ENCODE data around the gene LPCAT2. TPM values are rescaled to one million over a fixed set of nuclear protein-coding genes. Genes with fewer than 3 reads are reported as not detected.

The LPCAT2 gene
- total RNA-seq, 6 donors from 2014 or later: 14.4 to 33.9 (median 26.9) TPM

DNA sequence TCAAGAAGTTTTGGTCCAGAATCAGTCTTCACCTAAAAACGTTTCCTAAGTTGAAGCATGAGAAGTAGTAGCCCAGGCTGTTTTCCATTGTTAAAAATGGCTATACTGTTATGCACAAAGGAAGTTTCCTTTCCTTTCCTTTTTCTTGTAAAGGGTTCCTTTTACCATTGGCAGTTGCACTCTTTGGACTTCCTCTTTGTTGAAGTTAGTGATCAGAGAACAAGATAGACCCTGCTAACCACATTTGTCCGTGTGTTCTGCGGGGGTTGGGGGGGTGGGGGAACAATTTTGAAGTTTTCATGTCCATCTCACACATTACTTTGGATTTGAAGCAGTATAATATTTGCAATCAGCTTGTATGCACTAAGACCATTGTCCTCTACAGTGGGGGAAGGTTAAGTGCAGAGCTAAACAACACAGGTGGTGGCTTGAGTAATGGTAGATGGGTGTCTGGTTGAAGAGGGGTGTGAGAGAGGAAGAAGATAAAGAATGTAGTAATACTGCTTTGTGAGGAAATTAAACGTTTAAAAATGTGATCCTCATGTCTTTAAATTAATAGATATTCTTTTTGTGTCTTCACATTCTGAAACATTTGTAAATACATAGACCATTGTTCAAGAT lies 1.4 kb downstream of the LPCAT2 start:
- Histone ChIP-seq H3K27me3 (no peaks in the 10 kb centered on the region), H3K9me3 (peaks cover 0 to 6% (median 2%) of the 10 kb centered on the region in 4 donors), H3K27ac (peak overlapping the region in 3 of 4 donors; percentile 33 to 89 (median 86)), H3K4me3 (peak overlapping the region in 2 of 4 donors; percentile 62 to 77), H3K4me1 (peaks cover 0 to 19% (median 5%) of the 10 kb centered on the region in 4 donors), H3K36me3 (peaks cover 0 to 9% (median 4%) of the 10 kb centered on the region in 4 donors)
- WGBS, 2 donors: 23 to 25% methylated on average over 4 of the region's 4 CpGs
- DNase-seq (no peak), ATAC-seq (ENCODE audit: low FRiP score in 2 of 2) (no peak)
- TF ChIP-seq, protein P1, sequence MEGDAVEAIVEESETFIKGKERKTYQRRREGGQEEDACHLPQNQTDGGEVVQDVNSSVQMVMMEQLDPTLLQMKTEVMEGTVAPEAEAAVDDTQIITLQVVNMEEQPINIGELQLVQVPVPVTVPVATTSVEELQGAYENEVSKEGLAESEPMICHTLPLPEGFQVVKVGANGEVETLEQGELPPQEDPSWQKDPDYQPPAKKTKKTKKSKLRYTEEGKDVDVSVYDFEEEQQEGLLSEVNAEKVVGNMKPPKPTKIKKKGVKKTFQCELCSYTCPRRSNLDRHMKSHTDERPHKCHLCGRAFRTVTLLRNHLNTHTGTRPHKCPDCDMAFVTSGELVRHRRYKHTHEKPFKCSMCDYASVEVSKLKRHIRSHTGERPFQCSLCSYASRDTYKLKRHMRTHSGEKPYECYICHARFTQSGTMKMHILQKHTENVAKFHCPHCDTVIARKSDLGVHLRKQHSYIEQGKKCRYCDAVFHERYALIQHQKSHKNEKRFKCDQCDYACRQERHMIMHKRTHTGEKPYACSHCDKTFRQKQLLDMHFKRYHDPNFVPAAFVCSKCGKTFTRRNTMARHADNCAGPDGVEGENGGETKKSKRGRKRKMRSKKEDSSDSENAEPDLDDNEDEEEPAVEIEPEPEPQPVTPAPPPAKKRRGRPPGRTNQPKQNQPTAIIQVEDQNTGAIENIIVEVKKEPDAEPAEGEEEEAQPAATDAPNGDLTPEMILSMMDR (IDR thresholded peaks at IDR 0.05): no peak
- TF ChIP-seq EP300 (IDR thresholded peaks at IDR 0.05) (no peak), POLR2A (IDR thresholded peaks at IDR 0.05) (no peak), POLR2AphosphoS5 (IDR thresholded peaks at IDR 0.05) (no peak)

DNA sequence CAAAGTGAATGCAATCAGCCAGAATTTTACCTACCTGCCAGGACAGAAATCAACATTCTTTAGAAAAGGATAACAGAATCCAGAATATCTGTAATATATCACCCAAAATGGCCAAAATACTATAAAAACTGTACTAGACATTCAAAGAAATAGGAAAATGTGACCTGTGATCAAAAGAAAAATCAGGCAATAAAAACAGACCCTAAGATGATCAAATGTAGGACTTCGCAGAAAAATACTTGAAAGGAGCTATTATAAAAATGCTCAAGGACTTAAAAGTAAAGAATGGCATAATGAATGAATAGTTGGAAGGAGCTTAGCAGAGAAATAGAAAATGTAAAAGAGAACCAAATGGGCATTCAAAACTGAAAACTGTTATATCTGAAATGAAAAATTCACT lies 4.1 kb downstream of the LPCAT2 start:
- no peak for ATAC-seq (ENCODE audit: low FRiP score in 2 of 2)
- Histone ChIP-seq H3K4me3 (no peak overlapping the region), H3K27ac (no peak overlapping the region), H3K36me3 (no peaks in the 10 kb centered on the region), H3K27me3 (no peaks in the 10 kb centered on the region), H3K4me1 (peaks cover 0 to 19% (median 5%) of the 10 kb centered on the region in 4 donors), H3K9me3 (peaks cover 0 to 6% (median 2%) of the 10 kb centered on the region in 4 donors)
- TF ChIP-seq EP300 (IDR thresholded peaks at IDR 0.05) (no peak), POLR2AphosphoS5 (IDR thresholded peaks at IDR 0.05) (no peak), POLR2A (IDR thresholded peaks at IDR 0.05) (no peak)
- TF ChIP-seq, protein P1 (IDR thresholded peaks at IDR 0.05): no peak
- 92 to 95% methylated on average over 1 of the region's 1 CpG for WGBS, 2 donors
- DNase-seq: no peak

DNA sequence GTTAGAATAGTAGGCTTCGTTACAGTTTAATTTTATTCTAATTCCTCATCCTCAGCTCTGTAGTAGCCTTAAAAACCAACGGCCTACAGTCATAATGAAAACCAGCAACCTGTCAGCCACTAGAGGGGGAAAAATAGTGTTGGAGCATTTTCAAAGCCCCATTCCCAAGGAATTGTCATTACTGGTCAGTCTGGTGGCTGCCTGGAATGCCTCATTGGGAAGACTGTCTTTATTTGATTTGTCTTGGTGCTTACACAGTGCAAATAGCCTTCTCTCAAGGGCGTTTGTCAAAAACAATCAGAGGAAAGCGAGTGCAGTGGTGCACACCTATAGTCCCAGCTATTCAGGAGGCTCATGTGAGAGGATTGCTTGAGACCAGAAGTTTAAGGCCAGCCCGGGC lies 4.7 kb downstream of the LPCAT2 start:
- TF ChIP-seq POLR2A (IDR thresholded peaks at IDR 0.05): no peak
- TF ChIP-seq EP300 (IDR thresholded peaks at IDR 0.05): no peak
- TF ChIP-seq, protein P1 (IDR thresholded peaks at IDR 0.05): no peak
- TF ChIP-seq POLR2AphosphoS5 (IDR thresholded peaks at IDR 0.05): no peak

DNA sequence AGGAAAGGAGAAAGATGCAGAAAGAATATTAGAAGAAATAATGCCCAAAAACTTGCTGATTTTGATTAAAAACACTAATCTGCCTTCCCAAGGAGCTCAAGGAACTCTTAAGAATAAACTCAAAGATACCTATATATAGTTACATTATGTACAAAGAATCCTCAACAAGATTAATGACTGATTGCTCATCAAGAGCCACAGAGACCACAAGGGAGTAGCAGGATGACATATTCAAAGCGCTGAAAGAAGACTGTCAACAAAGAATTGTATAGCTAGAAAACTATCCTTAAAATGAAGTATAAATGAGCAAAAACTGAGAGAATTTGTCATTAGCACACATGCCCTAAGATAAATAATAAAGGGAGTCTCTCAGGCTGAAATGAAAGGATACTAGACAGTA lies 6.2 kb downstream of the LPCAT2 start:
- H3K4me3 ChIP-seq: no peak overlapping the region
- H3K36me3 ChIP-seq: no peaks in the 10 kb centered on the region
- 88 to 93% methylated on average over 1 of the region's 1 CpG for WGBS, 2 donors
- DNase-seq: no peak
- ATAC-seq (ENCODE audit: low FRiP score in 2 of 2): no peak
- peaks cover 0 to 2% (median 0%) of the 10 kb centered on the region in 4 donors for H3K4me1 ChIP-seq
- peaks cover 0 to 6% (median 2%) of the 10 kb centered on the region in 4 donors for H3K9me3 ChIP-seq
- TF ChIP-seq POLR2AphosphoS5 (IDR thresholded peaks at IDR 0.05): no peak
- TF ChIP-seq EP300 (IDR thresholded peaks at IDR 0.05): no peak
- no peak for TF ChIP-seq POLR2A (IDR thresholded peaks at IDR 0.05)
- TF ChIP-seq, protein P1 (IDR thresholded peaks at IDR 0.05): no peak
- no peak overlapping the region for H3K27ac ChIP-seq
- no peaks in the 10 kb centered on the region for H3K27me3 ChIP-seq

More for the DNA sequence above, 4.7 kb downstream of the LPCAT2 start:
- no peak for ATAC-seq (ENCODE audit: low FRiP score in 2 of 2)
- Histone ChIP-seq H3K4me1 (peaks cover 0 to 17% (median 3%) of the 10 kb centered on the region in 4 donors), H3K9me3 (peaks cover 0 to 6% (median 2%) of the 10 kb centered on the region in 4 donors), H3K4me3 (no peak overlapping the region), H3K36me3 (no peaks in the 10 kb centered on the region), H3K27ac (no peak overlapping the region), H3K27me3 (no peaks in the 10 kb centered on the region)
- no peak for DNase-seq
- 80 to 84% methylated on average over 5 of the region's 5 CpGs for WGBS, 2 donors

DNA sequence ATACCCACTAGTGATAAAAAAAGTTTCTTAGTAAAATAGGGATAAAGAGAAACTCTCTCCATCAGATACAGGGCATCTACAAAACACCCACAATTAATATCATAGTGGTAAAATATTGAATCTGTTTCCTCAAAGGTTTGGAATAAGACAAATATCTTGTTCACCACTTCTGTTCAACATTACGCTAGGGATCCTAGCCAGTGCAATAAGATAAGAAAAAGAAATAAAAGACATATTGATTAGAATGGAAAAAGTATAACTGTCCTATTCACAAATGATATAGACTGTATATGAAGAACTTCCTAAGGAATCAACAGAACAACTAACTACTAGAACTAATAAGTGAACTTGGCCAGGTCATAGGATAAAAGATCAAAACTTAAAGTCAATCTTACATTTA lies 12.9 kb downstream of the LPCAT2 start:
- Histone ChIP-seq H3K4me3 (no peak overlapping the region), H3K27me3 (no peaks in the 10 kb centered on the region), H3K4me1 (no peaks in the 10 kb centered on the region), H3K36me3 (no peaks in the 10 kb centered on the region), H3K27ac (no peak overlapping the region), H3K9me3 (peaks cover 0 to 8% (median 3%) of the 10 kb centered on the region in 4 donors)
- no peak for TF ChIP-seq POLR2AphosphoS5 (IDR thresholded peaks at IDR 0.05)
- no peak for TF ChIP-seq POLR2A (IDR thresholded peaks at IDR 0.05)
- TF ChIP-seq EP300 (IDR thresholded peaks at IDR 0.05): no peak
- TF ChIP-seq, protein P1 (IDR thresholded peaks at IDR 0.05): no peak
- DNase-seq (no peak), ATAC-seq (ENCODE audit: low FRiP score in 2 of 2) (no peak)
- WGBS, 2 donors: 39 to 53% methylated on average over 1 of the region's 1 CpG
